HG03025 (cell line): ENCODE results near the gene PICALM.

Source experiments
- ATAC-seq: cut with Tn5 transposase; IDR thresholded peaks from one replicate; pipeline ENCODE4 v1.9.1; 2021; ENCODE audit warnings: mild to moderate bottlenecking, moderate library complexity; ENCODE audit not compliant: unreplicated experiment, low FRiP score

Gene PICALM

GRCh38 chr11:86052693-86053641 is 15.9 kb downstream of the PICALM start:
- no peak for ATAC-seq

DNA sequence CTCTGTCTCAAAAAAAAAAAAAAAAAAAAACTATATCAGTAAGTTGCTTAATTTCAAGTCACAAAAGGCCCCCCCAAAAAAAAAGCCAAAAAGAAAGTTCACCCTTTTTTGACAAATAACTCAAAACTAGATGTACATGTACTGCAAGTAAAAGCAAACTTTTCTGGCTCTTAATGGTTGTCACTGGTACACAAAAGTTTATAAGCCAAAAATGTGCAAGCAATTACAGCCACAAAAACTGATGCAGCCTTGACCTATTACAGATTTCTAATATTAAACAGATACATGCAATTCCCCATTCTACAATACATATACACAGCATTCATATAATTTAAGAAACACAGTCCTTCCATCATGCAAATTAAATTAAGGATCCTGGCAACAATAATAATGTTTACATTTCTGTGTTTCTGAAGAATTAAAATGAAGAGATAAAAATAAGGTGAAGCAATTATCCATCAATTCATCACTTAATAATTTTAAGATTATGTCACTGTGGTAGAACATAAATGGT is 18.6 kb downstream of the PICALM start:
- ATAC-seq = no peak

- no peak for ATAC-seq
Measured at GRCh38 chr11:86047275-86047991, 21.5 kb downstream of the PICALM start.

DNA sequence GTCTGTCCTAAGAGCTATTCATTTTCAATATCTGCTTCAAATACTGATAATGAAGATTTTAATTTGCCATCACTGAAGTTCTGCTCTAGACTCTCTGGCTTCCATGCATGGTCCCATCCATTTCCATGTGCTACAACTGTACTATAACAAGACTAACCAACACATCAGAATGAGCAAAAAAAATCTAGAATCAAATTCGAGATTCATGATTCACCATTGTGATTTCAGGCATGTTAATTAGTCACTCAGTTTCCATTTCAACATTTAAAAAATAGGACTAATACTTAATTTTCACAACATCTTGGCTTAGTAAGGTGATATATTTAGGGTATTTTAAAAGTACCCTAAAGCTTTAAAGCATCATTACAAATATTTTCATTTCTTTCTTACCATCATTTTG is 22.8 kb downstream of the PICALM start:
- no peak for ATAC-seq

GRCh38 chr11:86043765-86044503 is 24.9 kb downstream of the PICALM start:
- no peak for ATAC-seq

DNA sequence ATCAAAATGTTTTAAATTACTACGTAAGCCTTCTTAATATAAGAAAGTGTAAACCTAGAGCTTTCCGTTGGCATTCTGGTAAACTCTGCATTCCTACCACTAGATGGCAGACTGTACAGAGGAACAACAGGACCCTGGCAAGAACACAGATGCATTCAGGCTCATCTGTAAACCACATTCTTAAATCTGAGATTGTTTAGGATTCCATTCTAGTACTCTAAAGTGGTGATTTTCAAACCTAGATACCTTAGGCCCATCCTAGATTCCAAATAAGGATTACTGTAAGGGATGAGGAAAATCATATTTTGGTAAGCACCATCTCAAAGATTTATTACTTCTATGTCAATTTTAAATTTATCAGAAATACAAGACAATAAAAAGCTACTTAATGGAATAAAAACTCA is 26.9 kb downstream of the PICALM start:
- peak; percentile 63 for ATAC-seq

GRCh38 chr11:86040919-86041850 is 27.7 kb downstream of the PICALM start:
- no peak for ATAC-seq

DNA sequence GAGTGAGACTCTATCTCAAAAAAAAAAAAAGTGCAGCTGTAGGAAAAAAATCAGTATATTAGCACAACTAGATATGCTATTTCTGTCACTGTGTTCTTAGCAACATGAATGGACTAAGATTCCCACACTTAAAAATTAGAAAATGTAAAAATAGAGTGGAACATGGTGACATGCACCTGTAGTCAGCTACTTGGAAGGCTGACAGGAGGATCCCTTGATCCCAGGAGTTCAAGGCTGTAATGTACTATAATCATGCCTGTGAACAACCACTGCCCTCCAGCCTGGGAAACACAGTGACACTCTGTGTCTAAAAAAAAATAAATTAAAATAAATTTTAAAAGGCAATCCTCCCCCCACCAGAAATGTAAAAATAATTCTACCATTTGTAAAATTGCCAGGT is 29.8 kb downstream of the PICALM start:
- no peak for ATAC-seq

DNA sequence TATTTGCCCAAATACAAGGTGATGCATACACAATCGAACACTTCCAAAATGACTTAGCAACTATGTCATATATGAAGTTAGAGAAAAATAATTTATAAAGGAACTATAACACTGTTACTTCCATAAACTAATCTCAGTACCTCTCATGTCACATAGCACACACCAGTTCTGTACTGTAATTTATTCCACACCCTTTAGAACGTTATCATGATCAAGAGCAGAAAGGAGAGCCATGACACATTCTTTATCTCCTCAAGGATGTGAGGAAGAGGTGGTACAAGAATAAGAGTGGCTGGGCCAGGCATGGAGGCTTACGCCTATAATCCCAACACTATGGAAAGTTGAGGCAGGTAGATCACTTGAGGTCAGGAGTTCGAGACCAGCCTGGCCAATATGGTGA is 31.1 kb downstream of the PICALM start:
- ATAC-seq = no peak

DNA sequence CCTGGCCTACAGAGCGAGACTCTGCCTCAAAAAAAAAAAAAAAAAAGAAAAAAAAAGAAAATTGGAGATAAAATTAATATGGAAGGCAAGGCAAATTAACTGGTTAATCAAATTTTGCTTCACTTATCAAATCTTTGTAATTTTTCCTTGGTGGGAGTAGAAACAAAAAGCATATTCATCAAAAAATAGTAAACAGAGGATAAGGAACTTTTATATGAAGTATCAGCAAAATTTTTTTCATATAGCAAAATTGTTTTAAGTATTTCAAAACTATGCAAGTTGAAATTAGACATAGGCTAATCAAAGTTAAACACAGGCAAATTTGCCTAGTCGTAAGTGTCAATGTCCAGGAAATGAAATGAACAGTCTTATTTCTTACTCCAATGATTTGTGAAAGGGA is 33.0 kb downstream of the PICALM start:
- ATAC-seq = no peak

DNA sequence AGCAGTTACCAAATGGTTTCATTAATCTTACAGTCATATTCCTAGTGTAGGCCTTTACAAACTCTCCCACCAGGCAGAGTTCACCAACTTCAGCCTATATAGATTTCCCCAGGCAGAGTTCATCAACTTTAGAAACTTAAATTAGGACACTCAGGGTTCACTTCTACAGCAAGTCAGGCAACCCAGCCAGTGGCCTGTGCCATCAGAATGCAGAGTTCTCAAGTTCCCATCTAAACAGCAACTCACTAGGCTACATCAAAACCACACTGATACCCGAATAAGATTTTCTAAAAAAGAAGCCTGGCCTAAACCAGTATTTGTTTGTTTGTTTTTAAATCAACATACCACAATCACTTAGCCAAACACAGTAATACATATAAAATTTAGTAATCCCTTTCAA is 33.7 kb downstream of the PICALM start:
- ATAC-seq = no peak

DNA sequence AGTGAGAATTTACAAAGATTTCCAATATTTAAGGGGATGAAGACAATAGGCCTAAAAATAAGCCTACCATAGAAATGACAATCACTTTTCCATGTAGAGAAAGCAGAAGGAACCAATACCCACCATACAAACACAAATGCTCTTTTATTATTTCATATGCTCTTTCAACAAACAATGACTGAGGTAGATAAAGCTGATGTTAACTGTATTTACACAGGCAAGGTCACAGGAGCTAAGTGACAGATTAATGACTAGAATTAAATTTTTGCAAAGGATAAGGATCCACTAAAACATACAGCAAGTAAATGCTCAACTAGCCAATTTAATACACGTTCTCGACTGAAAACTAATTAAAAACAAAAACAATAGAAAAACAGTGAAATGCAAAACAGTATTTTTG is 34.2 kb downstream of the PICALM start:
- no peak for ATAC-seq

DNA sequence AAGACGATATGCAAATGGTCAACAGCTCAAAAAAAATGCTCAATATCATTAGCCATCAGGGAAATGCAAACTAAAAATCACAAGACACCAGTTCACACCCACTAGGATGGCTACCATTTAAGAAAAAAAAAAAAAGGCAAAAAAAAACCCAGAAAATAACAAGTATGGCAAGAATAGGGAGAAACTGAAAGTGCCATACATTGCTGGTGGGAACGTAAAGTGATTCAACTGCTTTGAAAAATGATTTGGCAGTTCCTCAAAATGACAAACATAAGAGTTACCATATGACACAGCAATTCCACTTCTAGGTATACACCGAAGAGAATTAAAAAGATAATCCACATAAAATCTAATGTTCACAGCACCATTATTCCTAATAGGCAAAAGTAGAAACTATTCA is 47.5 kb downstream of the PICALM start:
- ATAC-seq = no peak

GRCh38 chr11:86018249-86018648 is 50.6 kb downstream of the PICALM start:
- ATAC-seq = no peak

DNA sequence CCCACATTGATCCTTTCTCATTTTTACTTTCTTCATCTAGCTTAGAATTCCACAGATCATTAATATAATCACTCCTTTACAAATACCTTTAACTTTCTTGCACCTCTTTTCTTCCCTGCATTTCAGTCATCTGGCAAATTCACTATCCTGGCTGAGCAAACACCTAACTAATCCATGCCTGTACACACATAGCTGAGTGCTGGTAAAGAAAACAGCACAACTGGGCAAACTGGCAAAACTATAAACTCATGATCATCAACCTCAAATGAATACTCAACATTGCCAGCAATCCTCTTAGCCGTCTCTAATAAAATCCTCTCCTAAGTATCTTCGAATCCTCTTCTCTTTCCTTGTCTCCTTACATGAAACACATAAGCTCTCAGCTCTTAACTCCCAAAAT is 52.4 kb downstream of the PICALM start:
- no peak for ATAC-seq

- ATAC-seq = no peak
Measured at GRCh38 chr11:86015699-86016098, 53.2 kb downstream of the PICALM start.

DNA sequence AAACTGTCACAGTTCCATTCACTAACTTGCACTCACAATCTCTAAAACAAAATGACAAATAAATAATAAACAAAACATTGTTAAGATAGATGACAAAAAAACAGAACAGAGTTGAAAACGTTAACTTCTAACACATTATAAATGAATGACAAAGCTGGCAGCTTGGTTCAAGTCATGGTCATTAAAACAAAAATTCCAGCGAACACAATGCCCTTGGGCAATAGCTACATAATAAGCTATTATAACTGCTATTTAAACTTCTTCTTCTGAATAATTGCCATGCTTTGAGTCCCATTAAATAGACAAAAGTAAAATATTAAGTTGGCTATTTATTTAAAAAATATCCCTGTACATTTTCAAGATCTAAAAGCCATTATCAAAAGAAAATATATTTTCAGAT is 54.7 kb downstream of the PICALM start:
- ATAC-seq = no peak

- no peak for ATAC-seq
Measured at GRCh38 chr11:86013713-86014112, 55.2 kb downstream of the PICALM start.

- no peak for ATAC-seq
Measured at GRCh38 chr11:86011175-86011574, 57.7 kb downstream of the PICALM start.

GRCh38 chr11:86003654-86004053 is 65.2 kb downstream of the PICALM start:
- no peak for ATAC-seq
